ENCODE data around the gene TRDN.

Gene TRDN, protein sequence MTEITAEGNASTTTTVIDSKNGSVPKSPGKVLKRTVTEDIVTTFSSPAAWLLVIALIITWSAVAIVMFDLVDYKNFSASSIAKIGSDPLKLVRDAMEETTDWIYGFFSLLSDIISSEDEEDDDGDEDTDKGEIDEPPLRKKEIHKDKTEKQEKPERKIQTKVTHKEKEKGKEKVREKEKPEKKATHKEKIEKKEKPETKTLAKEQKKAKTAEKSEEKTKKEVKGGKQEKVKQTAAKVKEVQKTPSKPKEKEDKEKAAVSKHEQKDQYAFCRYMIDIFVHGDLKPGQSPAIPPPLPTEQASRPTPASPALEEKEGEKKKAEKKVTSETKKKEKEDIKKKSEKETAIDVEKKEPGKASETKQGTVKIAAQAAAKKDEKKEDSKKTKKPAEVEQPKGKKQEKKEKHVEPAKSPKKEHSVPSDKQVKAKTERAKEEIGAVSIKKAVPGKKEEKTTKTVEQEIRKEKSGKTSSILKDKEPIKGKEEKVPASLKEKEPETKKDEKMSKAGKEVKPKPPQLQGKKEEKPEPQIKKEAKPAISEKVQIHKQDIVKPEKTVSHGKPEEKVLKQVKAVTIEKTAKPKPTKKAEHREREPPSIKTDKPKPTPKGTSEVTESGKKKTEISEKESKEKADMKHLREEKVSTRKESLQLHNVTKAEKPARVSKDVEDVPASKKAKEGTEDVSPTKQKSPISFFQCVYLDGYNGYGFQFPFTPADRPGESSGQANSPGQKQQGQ

DNA sequence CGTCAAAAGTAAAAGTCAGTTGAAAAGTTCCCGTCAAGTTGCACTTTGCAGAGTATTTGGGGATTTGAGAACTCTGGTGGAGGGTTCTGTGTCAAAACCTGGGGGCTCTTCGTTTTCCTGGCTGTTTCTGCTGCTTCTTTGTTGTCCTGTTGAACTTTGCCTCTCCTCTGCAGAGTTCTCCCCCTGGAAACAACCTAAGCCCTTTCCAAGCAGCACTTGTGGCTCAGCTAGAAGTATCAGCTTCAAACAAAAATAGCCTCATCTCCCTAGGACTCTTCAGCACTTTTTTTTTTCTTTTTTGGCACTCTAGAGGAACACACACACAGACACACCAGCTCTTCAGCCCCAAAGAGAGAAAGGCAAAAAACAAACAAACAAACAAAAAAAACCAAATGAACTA is at the start of gene TRDN:
TSS of gene TRDN (minus strand) at position 169 of the 400 bp plus-strand sequence. CDS start 175 bp downstream, outside the sequence.
- no peaks in the 10 kb centered on the region for H3F3A ChIP-seq (ENCODE audit: low read depth)
- no peaks in the 10 kb centered on the region for H3K36me3 ChIP-seq (ENCODE audit: insufficient read depth, low read length)
- H3K27me3 ChIP-seq (ENCODE audit: insufficient read depth, low read length, poor library complexity, severe bottlenecking) = no peaks in the 10 kb centered on the region
- no peaks in the 10 kb centered on the region for H4K20me1 ChIP-seq (ENCODE audit: insufficient read depth, low read length, poor library complexity, severe bottlenecking)
- no peak within 1 kb of the TSS for H3K4me2 ChIP-seq (ENCODE audit: low read depth, low read length, poor library complexity, severe bottlenecking)
- no peak within 1 kb of the TSS for H2AFZ ChIP-seq (ENCODE audit: low read length)
- no peaks in the 10 kb centered on the region for H3K4me1 ChIP-seq (ENCODE audit: insufficient read depth, low read length, poor library complexity, severe bottlenecking)
- no peaks in the 10 kb centered on the region for H3K9me3 ChIP-seq (ENCODE audit: insufficient read depth, low read depth, low read length)
- no peaks in the 10 kb centered on the region for H3K79me2 ChIP-seq (ENCODE audit: insufficient read depth, low read length)
- H3K9me2 ChIP-seq (replicated peaks; ENCODE audit: low read depth, low read length) = no peaks in the 10 kb centered on the region
- no peak within 1 kb of the TSS for H3K4me3 ChIP-seq (ENCODE audit: low read length, poor library complexity, severe bottlenecking)
- TF ChIP-seq EZH2phosphoT487 (IDR thresholded peaks at IDR 0.05; ENCODE audit: borderline replicate concordance) = no peak
- TF ChIP-seq, protein P1, sequence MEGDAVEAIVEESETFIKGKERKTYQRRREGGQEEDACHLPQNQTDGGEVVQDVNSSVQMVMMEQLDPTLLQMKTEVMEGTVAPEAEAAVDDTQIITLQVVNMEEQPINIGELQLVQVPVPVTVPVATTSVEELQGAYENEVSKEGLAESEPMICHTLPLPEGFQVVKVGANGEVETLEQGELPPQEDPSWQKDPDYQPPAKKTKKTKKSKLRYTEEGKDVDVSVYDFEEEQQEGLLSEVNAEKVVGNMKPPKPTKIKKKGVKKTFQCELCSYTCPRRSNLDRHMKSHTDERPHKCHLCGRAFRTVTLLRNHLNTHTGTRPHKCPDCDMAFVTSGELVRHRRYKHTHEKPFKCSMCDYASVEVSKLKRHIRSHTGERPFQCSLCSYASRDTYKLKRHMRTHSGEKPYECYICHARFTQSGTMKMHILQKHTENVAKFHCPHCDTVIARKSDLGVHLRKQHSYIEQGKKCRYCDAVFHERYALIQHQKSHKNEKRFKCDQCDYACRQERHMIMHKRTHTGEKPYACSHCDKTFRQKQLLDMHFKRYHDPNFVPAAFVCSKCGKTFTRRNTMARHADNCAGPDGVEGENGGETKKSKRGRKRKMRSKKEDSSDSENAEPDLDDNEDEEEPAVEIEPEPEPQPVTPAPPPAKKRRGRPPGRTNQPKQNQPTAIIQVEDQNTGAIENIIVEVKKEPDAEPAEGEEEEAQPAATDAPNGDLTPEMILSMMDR (conservative IDR thresholded peaks at IDR 0.05; ENCODE audit: low read length) = no peak
- no peak within 1 kb of the TSS for H3K9ac ChIP-seq (ENCODE audit: low read depth, low read length, poor library complexity, severe bottlenecking)

DNA sequence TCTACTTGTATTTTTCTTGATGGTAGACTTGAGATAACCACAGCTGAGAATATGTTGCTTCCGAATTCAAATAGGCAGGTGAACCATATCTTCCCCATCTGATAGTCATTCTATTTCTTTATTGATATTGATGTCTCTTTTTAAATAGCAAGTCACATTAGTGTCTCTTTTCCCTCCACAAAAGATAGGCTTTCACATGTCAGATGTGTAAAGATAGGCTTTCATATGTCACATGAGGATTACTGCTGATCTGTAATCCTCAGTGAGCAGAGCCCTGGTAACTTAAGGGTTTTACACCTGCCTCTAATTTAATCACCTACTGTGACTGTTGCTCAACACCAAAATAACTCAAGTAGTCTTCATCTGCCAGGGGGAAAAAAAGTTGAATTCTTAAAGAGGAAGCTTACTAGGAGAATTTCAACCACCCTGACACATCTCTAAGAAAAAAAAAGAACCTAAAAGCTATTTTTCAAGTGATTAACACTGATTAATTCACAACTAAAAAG is 45.3 kb upstream of the TRDN start:
- H3K9ac ChIP-seq (ENCODE audit: low read depth, low read length, poor library complexity, severe bottlenecking) = no peak overlapping the region
- no peaks in the 10 kb centered on the region for H3K9me2 ChIP-seq (replicated peaks; ENCODE audit: low read depth, low read length)
- no peak overlapping the region for H3K4me2 ChIP-seq (ENCODE audit: low read depth, low read length, poor library complexity, severe bottlenecking)
- H3K9me3 ChIP-seq (ENCODE audit: insufficient read depth, low read depth, low read length) = no peaks in the 10 kb centered on the region
- no peaks in the 10 kb centered on the region for H3K36me3 ChIP-seq (ENCODE audit: insufficient read depth, low read length)
- H3F3A ChIP-seq (ENCODE audit: low read depth) = no peaks in the 10 kb centered on the region
- no peak overlapping the region for H2AFZ ChIP-seq (ENCODE audit: low read length)
- H4K20me1 ChIP-seq (ENCODE audit: insufficient read depth, low read length, poor library complexity, severe bottlenecking) = no peaks in the 10 kb centered on the region
- no peaks in the 10 kb centered on the region for H3K27me3 ChIP-seq (ENCODE audit: insufficient read depth, low read length, poor library complexity, severe bottlenecking)
- H3K4me3 ChIP-seq (ENCODE audit: low read length, poor library complexity, severe bottlenecking) = no peak overlapping the region
- no peak for TF ChIP-seq EZH2phosphoT487 (IDR thresholded peaks at IDR 0.05; ENCODE audit: borderline replicate concordance)
- TF ChIP-seq, protein P1 (conservative IDR thresholded peaks at IDR 0.05; ENCODE audit: low read length) = no peak
- H3K79me2 ChIP-seq (ENCODE audit: insufficient read depth, low read length) = no peaks in the 10 kb centered on the region
- no peaks in the 10 kb centered on the region for H3K4me1 ChIP-seq (ENCODE audit: insufficient read depth, low read length, poor library complexity, severe bottlenecking)

DNA sequence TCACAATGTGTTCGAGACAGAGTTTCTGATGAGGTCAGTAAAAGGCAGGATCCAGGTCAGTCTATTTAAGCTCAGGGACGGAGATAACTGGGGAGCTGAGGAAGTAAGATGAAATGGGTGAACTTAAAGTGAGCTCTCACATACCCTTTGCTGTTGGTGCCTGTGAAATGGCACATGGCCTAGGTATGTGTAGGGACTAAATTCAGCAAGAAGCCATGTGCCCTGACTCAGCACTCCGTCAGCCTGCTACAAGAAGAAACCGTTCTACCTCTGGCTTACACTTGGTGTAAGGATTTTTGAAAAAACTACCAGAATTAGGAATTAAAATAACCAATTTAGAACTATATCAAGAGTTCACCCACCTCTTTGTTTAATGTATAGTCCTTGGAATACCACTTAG is 41.1 kb upstream of the TRDN start:
- H3K4me1 ChIP-seq (ENCODE audit: insufficient read depth, low read length, poor library complexity, severe bottlenecking) = no peaks in the 10 kb centered on the region
- H3K36me3 ChIP-seq (ENCODE audit: insufficient read depth, low read length) = no peaks in the 10 kb centered on the region
- H3K27me3 ChIP-seq (ENCODE audit: insufficient read depth, low read length, poor library complexity, severe bottlenecking) = no peaks in the 10 kb centered on the region
- H3K9me3 ChIP-seq (ENCODE audit: insufficient read depth, low read depth, low read length) = no peaks in the 10 kb centered on the region
- no peak overlapping the region for H3K4me3 ChIP-seq (ENCODE audit: low read length, poor library complexity, severe bottlenecking)
- H4K20me1 ChIP-seq (ENCODE audit: insufficient read depth, low read length, poor library complexity, severe bottlenecking) = no peaks in the 10 kb centered on the region
- no peaks in the 10 kb centered on the region for H3F3A ChIP-seq (ENCODE audit: low read depth)
- TF ChIP-seq, protein P1 (conservative IDR thresholded peaks at IDR 0.05; ENCODE audit: low read length) = no peak
- no peak overlapping the region for H2AFZ ChIP-seq (ENCODE audit: low read length)
- H3K4me2 ChIP-seq (ENCODE audit: low read depth, low read length, poor library complexity, severe bottlenecking) = no peak overlapping the region
- no peaks in the 10 kb centered on the region for H3K79me2 ChIP-seq (ENCODE audit: insufficient read depth, low read length)
- no peak overlapping the region for H3K9ac ChIP-seq (ENCODE audit: low read depth, low read length, poor library complexity, severe bottlenecking)
- H3K9me2 ChIP-seq (replicated peaks; ENCODE audit: low read depth, low read length) = no peaks in the 10 kb centered on the region
